Measurements from ENCODE around the gene SLC25A38. TPM values are rescaled to one million over a fixed set of nuclear protein-coding genes. Genes with fewer than 3 reads are reported as not detected.

The SLC25A38 gene
- total RNA-seq, 1 donor from 2014 or later = 21.2 TPM

- Mint-ChIP-seq H3K36me3 (ENCODE audit: low read depth, unreplicated experiment) (no peaks in the 10 kb centered on the region), H3K4me1 (ENCODE audit: unreplicated experiment) (peaks cover 7% of the 10 kb centered on the region), H3K27ac (ENCODE audit: unreplicated experiment) (no peak overlapping the region), H3K4me3 (ENCODE audit: unreplicated experiment) (no peak overlapping the region), H3K27me3 (ENCODE audit: unreplicated experiment) (no peaks in the 10 kb centered on the region), H3K9me3 (ENCODE audit: unreplicated experiment) (no peaks in the 10 kb centered on the region)
- TF ChIP-seq, protein P1, sequence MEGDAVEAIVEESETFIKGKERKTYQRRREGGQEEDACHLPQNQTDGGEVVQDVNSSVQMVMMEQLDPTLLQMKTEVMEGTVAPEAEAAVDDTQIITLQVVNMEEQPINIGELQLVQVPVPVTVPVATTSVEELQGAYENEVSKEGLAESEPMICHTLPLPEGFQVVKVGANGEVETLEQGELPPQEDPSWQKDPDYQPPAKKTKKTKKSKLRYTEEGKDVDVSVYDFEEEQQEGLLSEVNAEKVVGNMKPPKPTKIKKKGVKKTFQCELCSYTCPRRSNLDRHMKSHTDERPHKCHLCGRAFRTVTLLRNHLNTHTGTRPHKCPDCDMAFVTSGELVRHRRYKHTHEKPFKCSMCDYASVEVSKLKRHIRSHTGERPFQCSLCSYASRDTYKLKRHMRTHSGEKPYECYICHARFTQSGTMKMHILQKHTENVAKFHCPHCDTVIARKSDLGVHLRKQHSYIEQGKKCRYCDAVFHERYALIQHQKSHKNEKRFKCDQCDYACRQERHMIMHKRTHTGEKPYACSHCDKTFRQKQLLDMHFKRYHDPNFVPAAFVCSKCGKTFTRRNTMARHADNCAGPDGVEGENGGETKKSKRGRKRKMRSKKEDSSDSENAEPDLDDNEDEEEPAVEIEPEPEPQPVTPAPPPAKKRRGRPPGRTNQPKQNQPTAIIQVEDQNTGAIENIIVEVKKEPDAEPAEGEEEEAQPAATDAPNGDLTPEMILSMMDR (IDR thresholded peaks at IDR 0.05; ENCODE audit: unreplicated experiment) = no peak
- DNase-seq (ENCODE audit: low spot score) = no peak
Measured at GRCh38 chr3:39343076-39343717, 40.0 kb upstream of the SLC25A38 start.

- H3K36me3 Mint-ChIP-seq (ENCODE audit: low read depth, unreplicated experiment) = no peaks in the 10 kb centered on the region
- no peak for DNase-seq (ENCODE audit: low spot score)
- no peak overlapping the region for H3K4me3 Mint-ChIP-seq (ENCODE audit: unreplicated experiment)
- H3K27me3 Mint-ChIP-seq (ENCODE audit: unreplicated experiment) = no peaks in the 10 kb centered on the region
- H3K4me1 Mint-ChIP-seq (ENCODE audit: unreplicated experiment) = peaks cover 7% of the 10 kb centered on the region
- no peaks in the 10 kb centered on the region for H3K9me3 Mint-ChIP-seq (ENCODE audit: unreplicated experiment)
- TF ChIP-seq, protein P1 (IDR thresholded peaks at IDR 0.05; ENCODE audit: unreplicated experiment) = no peak
- no peak overlapping the region for H3K27ac Mint-ChIP-seq (ENCODE audit: unreplicated experiment)
Measured at GRCh38 chr3:39343760-39344159, 39.4 kb upstream of the SLC25A38 start.

GRCh38 chr3:39344746-39345344, 38.3 kb upstream of the SLC25A38 start:
- no peak for DNase-seq (ENCODE audit: low spot score)
- Mint-ChIP-seq H3K4me3 (ENCODE audit: unreplicated experiment) (no peak overlapping the region), H3K9me3 (ENCODE audit: unreplicated experiment) (no peaks in the 10 kb centered on the region), H3K27me3 (ENCODE audit: unreplicated experiment) (no peaks in the 10 kb centered on the region), H3K27ac (ENCODE audit: unreplicated experiment) (no peak overlapping the region), H3K36me3 (ENCODE audit: low read depth, unreplicated experiment) (no peaks in the 10 kb centered on the region), H3K4me1 (ENCODE audit: unreplicated experiment) (peaks cover 7% of the 10 kb centered on the region)
- TF ChIP-seq, protein P1 (IDR thresholded peaks at IDR 0.05; ENCODE audit: unreplicated experiment) = no peak

GRCh38 chr3:39346785-39347585, 36.2 kb upstream of the SLC25A38 start:
- DNase-seq (ENCODE audit: low spot score) = no peak
- TF ChIP-seq, protein P1 (IDR thresholded peaks at IDR 0.05; ENCODE audit: unreplicated experiment) = no peak
- no peaks in the 10 kb centered on the region for H3K9me3 Mint-ChIP-seq (ENCODE audit: unreplicated experiment)
- no peak overlapping the region for H3K27ac Mint-ChIP-seq (ENCODE audit: unreplicated experiment)
- no peaks in the 10 kb centered on the region for H3K27me3 Mint-ChIP-seq (ENCODE audit: unreplicated experiment)
- H3K36me3 Mint-ChIP-seq (ENCODE audit: low read depth, unreplicated experiment) = no peaks in the 10 kb centered on the region
- peaks cover 7% of the 10 kb centered on the region for H3K4me1 Mint-ChIP-seq (ENCODE audit: unreplicated experiment)
- no peak overlapping the region for H3K4me3 Mint-ChIP-seq (ENCODE audit: unreplicated experiment)

DNA sequence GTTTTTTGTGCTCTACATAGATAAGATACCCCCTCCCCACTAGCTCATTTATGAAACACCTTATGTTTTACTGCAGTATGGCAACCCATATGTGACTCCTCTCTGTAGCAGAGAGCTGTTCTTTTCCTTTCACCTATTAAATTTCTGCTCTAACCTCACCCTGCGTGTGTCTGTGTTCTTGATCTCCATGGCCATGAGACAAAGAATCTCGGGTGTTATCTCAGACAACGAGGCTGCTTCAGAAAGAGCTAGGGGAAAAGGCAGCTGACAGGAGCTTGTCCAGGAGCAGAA, 35.6 kb upstream of the SLC25A38 start:
- Mint-ChIP-seq H3K4me1 (ENCODE audit: unreplicated experiment) (peaks cover 7% of the 10 kb centered on the region), H3K4me3 (ENCODE audit: unreplicated experiment) (no peak overlapping the region), H3K36me3 (ENCODE audit: low read depth, unreplicated experiment) (no peaks in the 10 kb centered on the region), H3K9me3 (ENCODE audit: unreplicated experiment) (no peaks in the 10 kb centered on the region), H3K27me3 (ENCODE audit: unreplicated experiment) (no peaks in the 10 kb centered on the region), H3K27ac (ENCODE audit: unreplicated experiment) (no peak overlapping the region)
- TF ChIP-seq, protein P1 (IDR thresholded peaks at IDR 0.05; ENCODE audit: unreplicated experiment) = no peak
- DNase-seq (ENCODE audit: low spot score) = no peak
